ENCODE results near the gene OR10H2. TPM values are rescaled to one million over a fixed set of nuclear protein-coding genes. Genes with fewer than 3 reads are reported as not detected.

Gene OR10H2
- total and polyA plus RNA-seq, 2 experiments from 2014 or later = not detected

- Histone ChIP-seq H3K27ac (no peak overlapping the region), H3K27me3 (replicated peaks; ENCODE audit: insufficient read depth) (no peaks in the 10 kb centered on the region), H3K79me2 (ENCODE audit: insufficient read depth) (no peaks in the 10 kb centered on the region), H3K4me2 (ENCODE audit: unreplicated experiment) (no peak overlapping the region), H3K4me3 (no peak overlapping the region), H3K9me3 (ENCODE audit: low read depth) (no peaks in the 10 kb centered on the region), H2AFZ (no peak overlapping the region), H3K36me3 (ENCODE audit: low read depth) (no peaks in the 10 kb centered on the region), H3K4me1 (ENCODE audit: insufficient read depth) (no peaks in the 10 kb centered on the region), H3K9ac (no peak overlapping the region), H3K9me2 (ENCODE audit: insufficient read depth) (no peaks in the 10 kb centered on the region), H4K20me1 (ENCODE audit: insufficient read depth) (no peaks in the 10 kb centered on the region), H3F3A (ENCODE audit: insufficient read depth) (no peaks in the 10 kb centered on the region)
- TF ChIP-seq EZH2 (IDR thresholded peaks at IDR 0.05; ENCODE audit: insufficient read depth, poor library complexity, severe bottlenecking) (no peak), EZH2phosphoT487 (IDR thresholded peaks at IDR 0.05; ENCODE audit: insufficient read depth, low read depth) (no peak)
- WGBS, 2 experiments (ENCODE audit: low coverage in 1 of 2, low lambda C conversion rate in 2 of 2, missing lambda C conversion rate in 2 of 2) = 17 to 22% methylated on average over 9 of the region's 9 CpGs
- in situ Hi-C loops (cut with MboI) = loop anchor here (5.0 kb wide), 1 partner anchor 105 kb away; the partner anchor contains the start of gene CYP4F12
- no peak for DNase-seq
Observed at GRCh38 chr19:15776991-15777970, 49.5 kb downstream of the OR10H2 start.

Other genes starting within 250 kb of the OR10H2 start
- not detected in 2 replicates for gene PGLYRP2, start 248.5 kb upstream of the OR10H2 start, total RNA-seq (2014; rRNA removed; shearing (Covaris generic))
- not detected in 2 replicates for gene PGLYRP2, start 248.5 kb upstream of the OR10H2 start, polyA plus RNA-seq (2016; fragmentation: Nextera tagmentation; extraction: Ambion mirVana)
- gene CYP4F22, start 219.5 kb upstream of the OR10H2 start, total RNA-seq (2014; rRNA removed; shearing (Covaris generic)) = not detected in 2 replicates
- not detected in 2 replicates for gene CYP4F22, start 219.5 kb upstream of the OR10H2 start, polyA plus RNA-seq (2016; fragmentation: Nextera tagmentation; extraction: Ambion mirVana)
- not detected in 2 replicates for gene CYP4F8, start 112.8 kb upstream of the OR10H2 start, total RNA-seq (2014; rRNA removed; shearing (Covaris generic))
- not detected in 2 replicates for gene CYP4F8, start 112.8 kb upstream of the OR10H2 start, polyA plus RNA-seq (2016; fragmentation: Nextera tagmentation; extraction: Ambion mirVana)
- gene CYP4F3, start 87.1 kb upstream of the OR10H2 start, total RNA-seq (2014; rRNA removed; shearing (Covaris generic)) = not detected in 2 replicates
- not detected in 2 replicates for gene CYP4F3, start 87.1 kb upstream of the OR10H2 start, polyA plus RNA-seq (2016; fragmentation: Nextera tagmentation; extraction: Ambion mirVana)
- gene CYP4F12, start 54.9 kb upstream of the OR10H2 start, total RNA-seq (2014; rRNA removed; shearing (Covaris generic)) = not detected in 2 replicates
- gene CYP4F12, start 54.9 kb upstream of the OR10H2 start, polyA plus RNA-seq (2016; fragmentation: Nextera tagmentation; extraction: Ambion mirVana) = not detected in 2 replicates
- not detected in 2 replicates for gene OR10H3, start 10.0 kb downstream of the OR10H2 start, total RNA-seq (2014; rRNA removed; shearing (Covaris generic))
- gene OR10H3, start 10.0 kb downstream of the OR10H2 start, polyA plus RNA-seq (2016; fragmentation: Nextera tagmentation; extraction: Ambion mirVana) = not detected in 2 replicates
- not detected in 2 replicates for gene OR10H5, start 59.6 kb downstream of the OR10H2 start, total RNA-seq (2014; rRNA removed; shearing (Covaris generic))
- not detected in 2 replicates for gene OR10H5, start 59.6 kb downstream of the OR10H2 start, polyA plus RNA-seq (2016; fragmentation: Nextera tagmentation; extraction: Ambion mirVana)
- gene OR10H1, start 87.6 kb downstream of the OR10H2 start, total RNA-seq (2014; rRNA removed; shearing (Covaris generic)) = not detected in 2 replicates
- gene OR10H1, start 87.6 kb downstream of the OR10H2 start, polyA plus RNA-seq (2016; fragmentation: Nextera tagmentation; extraction: Ambion mirVana) = not detected in 2 replicates
- not detected in 2 replicates for gene CYP4F2, start 170.1 kb downstream of the OR10H2 start, total RNA-seq (2014; rRNA removed; shearing (Covaris generic))
- not detected in 2 replicates for gene CYP4F2, start 170.1 kb downstream of the OR10H2 start, polyA plus RNA-seq (2016; fragmentation: Nextera tagmentation; extraction: Ambion mirVana)
- gene CYP4F11, start 206.5 kb downstream of the OR10H2 start, total RNA-seq (2014; rRNA removed; shearing (Covaris generic)) = not detected in 2 replicates
- not detected in 2 replicates for gene CYP4F11, start 206.5 kb downstream of the OR10H2 start, polyA plus RNA-seq (2016; fragmentation: Nextera tagmentation; extraction: Ambion mirVana)
- not detected in 2 replicates for gene OR10H4, start 221.0 kb downstream of the OR10H2 start, total RNA-seq (2014; rRNA removed; shearing (Covaris generic))
- not detected in 2 replicates for gene OR10H4, start 221.0 kb downstream of the OR10H2 start, polyA plus RNA-seq (2016; fragmentation: Nextera tagmentation; extraction: Ambion mirVana)